GM19467 (cell line): ENCODE results near the gene RAB32.

ENCODE experiments used
- ATAC-seq: cut with Tn5 transposase; IDR thresholded peaks from one replicate; pipeline ENCODE4 v1.9.1; 2021; ENCODE audit warnings: mild to moderate bottlenecking, moderate library complexity; ENCODE audit not compliant: unreplicated experiment

RAB32 gene

GRCh38 chr6:146581968-146582367, 38.3 kb downstream of the RAB32 start:
- no peak for ATAC-seq

DNA sequence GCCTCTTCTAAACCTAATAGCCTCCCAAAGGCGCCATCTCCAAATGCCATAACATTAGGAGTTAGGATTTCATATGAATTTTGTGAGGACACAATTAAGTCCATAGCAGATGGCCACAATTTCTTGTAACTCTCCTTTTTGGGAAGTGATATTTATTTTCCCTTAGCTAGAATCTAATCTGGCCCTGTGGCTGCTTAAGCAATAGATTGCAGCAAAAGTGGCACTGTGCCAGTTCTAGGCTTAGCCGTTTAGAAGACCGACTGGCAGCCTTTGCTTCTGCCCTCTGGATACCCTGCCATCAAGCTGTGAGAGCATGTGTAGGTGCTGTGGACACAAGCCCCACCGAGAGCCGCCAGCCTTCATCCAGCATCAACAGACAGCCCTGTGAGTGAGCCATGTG, 39.2 kb downstream of the RAB32 start:
- no peak for ATAC-seq

DNA sequence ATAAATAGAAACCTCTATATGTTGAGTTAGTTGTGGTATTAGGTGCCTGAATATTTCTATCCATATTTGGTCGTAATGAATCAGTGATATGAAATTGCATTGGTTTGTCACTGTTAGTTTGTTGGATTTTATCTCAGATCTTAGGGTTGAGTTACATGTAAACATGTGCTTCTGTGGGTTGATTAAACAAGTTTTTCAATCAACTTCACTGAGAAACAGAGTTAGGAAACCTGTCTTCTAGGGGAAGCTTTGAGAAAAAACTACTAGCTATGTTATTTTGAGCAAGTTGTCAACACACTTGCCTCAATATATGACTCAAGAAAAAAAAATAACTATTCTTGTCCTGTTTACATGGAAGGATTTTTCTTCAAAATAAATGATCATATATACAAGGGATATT, 40.3 kb downstream of the RAB32 start:
- ATAC-seq = no peak

GRCh38 chr6:146587459-146587858, 43.8 kb downstream of the RAB32 start:
- ATAC-seq = no peak

- no peak for ATAC-seq
These were observed 46.9 kb downstream of the RAB32 start for GRCh38 chr6:146590492-146590891.

- ATAC-seq = no peak
These were observed 48.8 kb downstream of the RAB32 start for GRCh38 chr6:146592451-146592850.

- no peak for ATAC-seq
These were observed 50.4 kb downstream of the RAB32 start for GRCh38 chr6:146593986-146594385.

- no peak for ATAC-seq
These were observed 50.9 kb downstream of the RAB32 start for GRCh38 chr6:146594495-146594894.

DNA sequence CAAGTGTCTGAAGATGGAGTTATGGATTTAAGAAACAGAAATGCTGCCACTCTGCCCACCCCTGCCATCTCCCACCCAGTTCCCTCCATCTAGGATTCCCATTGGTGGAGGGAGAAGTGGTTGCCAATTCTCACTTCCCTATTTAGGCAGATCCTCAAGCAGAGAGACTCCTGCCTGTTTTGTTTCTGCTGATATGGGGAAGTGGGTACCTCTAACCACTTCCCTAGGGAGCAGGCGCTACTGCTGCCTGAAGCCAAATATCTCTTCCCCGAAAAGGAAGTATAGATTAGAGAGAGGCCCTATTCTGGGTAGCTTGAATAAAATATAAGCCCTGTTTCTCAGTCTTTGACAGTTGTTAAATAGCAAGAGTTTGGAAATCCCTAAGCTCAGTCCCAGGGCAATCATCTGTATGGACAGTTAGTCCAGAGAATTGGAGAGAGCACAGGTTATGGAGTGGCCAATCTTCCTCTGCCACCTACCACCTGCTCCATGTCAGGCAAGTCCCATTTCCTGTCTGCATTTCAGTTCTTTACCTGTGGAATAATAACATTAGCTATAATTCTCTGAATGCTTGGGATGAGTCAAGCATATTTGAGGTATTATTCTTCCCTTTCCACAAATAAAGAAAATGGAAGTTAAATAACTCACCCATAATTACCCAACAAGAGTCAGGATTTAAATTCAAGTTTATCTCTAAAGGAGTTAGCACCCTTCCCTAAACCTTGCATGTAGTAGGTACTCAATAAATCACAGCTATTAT, 52.5 kb downstream of the RAB32 start:
- no peak for ATAC-seq

DNA sequence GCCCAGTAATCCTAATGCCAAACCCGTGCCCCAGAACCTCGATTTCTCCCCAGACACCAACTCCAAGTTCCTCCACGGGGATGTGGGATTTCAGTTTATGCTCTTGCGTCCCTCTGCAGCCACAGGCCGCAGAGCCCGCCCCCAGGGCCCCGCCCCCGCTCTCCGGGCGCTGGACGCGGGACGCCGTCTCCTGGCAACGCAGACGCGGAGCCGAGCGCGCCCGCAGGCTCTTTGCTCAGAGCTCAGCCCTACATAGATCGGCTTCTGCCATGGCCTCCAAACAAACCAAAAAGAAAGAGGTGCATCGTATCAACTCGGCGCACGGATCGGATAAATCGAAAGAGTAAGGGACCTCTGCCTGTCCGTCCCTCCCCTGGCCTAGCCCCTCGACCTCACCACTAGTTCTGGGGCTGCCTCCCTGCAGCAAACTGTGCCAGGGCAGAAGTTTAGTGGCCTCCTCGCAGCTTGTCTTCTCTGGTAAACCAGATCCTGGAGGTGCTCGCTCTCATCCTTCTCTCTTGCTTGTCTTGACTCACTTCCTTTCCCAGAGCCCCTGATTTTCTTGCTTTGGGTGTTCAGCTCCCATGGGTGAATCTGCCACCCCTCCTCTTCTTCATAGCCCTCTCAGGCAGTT, 55.3 kb downstream of the RAB32 start, which contains the start of gene ADGB:
Gene ADGB (plus strand): TSS at position 201 of the 634 bp plus-strand sequence. CDS start 69 bp downstream, at position 270.
- ATAC-seq = no peak

GRCh38 chr6:146601352-146601751, 57.7 kb downstream of the RAB32 start:
- no peak for ATAC-seq

GRCh38 chr6:146602526-146602925, 58.9 kb downstream of the RAB32 start:
- ATAC-seq = no peak
